Measurements from ENCODE around the gene ARHGEF40.
A peak's percentile ranks its signal among the peaks of the same experiment; 100 is the strongest.

ARHGEF40 gene

DNA sequence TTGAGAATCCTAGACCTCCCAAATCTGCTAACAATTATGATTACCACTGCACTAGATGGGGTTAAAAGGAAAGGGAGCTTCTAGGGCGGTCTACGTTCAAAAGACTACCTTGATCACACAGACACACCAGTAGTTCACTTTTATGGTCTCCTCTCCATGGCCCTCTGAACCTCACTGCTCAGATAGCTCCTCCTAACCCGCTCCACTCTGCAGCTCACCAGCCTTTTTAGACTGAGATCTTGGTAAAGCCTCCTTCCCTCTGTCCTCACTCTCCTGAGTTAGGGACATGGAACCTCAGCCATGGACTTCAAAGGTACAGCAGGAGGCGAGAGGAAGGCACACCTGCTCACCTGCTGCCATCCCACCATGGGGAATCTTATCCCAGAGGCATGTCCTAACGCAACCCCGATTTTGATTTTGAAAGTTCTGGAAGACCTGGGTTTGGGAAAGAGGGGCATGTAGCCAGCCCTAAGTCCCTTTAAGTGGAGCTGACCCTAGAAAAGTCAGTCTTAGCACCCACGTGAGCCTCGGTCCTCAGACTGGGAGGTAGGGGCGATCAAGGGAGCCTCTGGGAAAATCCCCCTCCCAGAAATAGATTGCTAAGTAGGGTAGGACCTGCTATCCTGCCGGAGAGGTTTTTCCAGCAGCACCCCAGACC, 27.0 kb downstream of the ARHGEF40 start:
- no peaks in the 10 kb centered on the region for H3K9me3 ChIP-seq (ENCODE audit: insufficient read depth, low read depth, low read length)
- H2AFZ ChIP-seq (ENCODE audit: low read length): no peak overlapping the region
- peak overlapping the region; percentile 31 for H3K4me2 ChIP-seq (ENCODE audit: low read depth, low read length, poor library complexity, severe bottlenecking)
- H3K4me3 ChIP-seq (ENCODE audit: low read length, poor library complexity, severe bottlenecking): peak overlapping the region; percentile 50
- H4K20me1 ChIP-seq (ENCODE audit: insufficient read depth, low read length, poor library complexity, severe bottlenecking): no peaks in the 10 kb centered on the region
- no peaks in the 10 kb centered on the region for H3K9me2 ChIP-seq (replicated peaks; ENCODE audit: low read depth, low read length)
- H3K79me2 ChIP-seq (ENCODE audit: insufficient read depth, low read length): no peaks in the 10 kb centered on the region; the same call in 1 of the 2 replicates
- no peaks in the 10 kb centered on the region for H3K27me3 ChIP-seq (ENCODE audit: insufficient read depth, low read length, poor library complexity, severe bottlenecking)
- no peak for TF ChIP-seq EZH2phosphoT487 (IDR thresholded peaks at IDR 0.05; ENCODE audit: borderline replicate concordance)
- TF ChIP-seq, protein P1, sequence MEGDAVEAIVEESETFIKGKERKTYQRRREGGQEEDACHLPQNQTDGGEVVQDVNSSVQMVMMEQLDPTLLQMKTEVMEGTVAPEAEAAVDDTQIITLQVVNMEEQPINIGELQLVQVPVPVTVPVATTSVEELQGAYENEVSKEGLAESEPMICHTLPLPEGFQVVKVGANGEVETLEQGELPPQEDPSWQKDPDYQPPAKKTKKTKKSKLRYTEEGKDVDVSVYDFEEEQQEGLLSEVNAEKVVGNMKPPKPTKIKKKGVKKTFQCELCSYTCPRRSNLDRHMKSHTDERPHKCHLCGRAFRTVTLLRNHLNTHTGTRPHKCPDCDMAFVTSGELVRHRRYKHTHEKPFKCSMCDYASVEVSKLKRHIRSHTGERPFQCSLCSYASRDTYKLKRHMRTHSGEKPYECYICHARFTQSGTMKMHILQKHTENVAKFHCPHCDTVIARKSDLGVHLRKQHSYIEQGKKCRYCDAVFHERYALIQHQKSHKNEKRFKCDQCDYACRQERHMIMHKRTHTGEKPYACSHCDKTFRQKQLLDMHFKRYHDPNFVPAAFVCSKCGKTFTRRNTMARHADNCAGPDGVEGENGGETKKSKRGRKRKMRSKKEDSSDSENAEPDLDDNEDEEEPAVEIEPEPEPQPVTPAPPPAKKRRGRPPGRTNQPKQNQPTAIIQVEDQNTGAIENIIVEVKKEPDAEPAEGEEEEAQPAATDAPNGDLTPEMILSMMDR (conservative IDR thresholded peaks at IDR 0.05; ENCODE audit: low read length): no peak
- peaks cover 20% of the 10 kb centered on the region for H3K4me1 ChIP-seq (ENCODE audit: insufficient read depth, low read length, poor library complexity, severe bottlenecking)
- no peaks in the 10 kb centered on the region for H3K36me3 ChIP-seq (ENCODE audit: insufficient read depth, low read length)
- peaks cover 23% of the 10 kb centered on the region for H3F3A ChIP-seq (ENCODE audit: low read depth)
- peak overlapping the region; percentile 27 for H3K9ac ChIP-seq (ENCODE audit: low read depth, low read length, poor library complexity, severe bottlenecking)

DNA sequence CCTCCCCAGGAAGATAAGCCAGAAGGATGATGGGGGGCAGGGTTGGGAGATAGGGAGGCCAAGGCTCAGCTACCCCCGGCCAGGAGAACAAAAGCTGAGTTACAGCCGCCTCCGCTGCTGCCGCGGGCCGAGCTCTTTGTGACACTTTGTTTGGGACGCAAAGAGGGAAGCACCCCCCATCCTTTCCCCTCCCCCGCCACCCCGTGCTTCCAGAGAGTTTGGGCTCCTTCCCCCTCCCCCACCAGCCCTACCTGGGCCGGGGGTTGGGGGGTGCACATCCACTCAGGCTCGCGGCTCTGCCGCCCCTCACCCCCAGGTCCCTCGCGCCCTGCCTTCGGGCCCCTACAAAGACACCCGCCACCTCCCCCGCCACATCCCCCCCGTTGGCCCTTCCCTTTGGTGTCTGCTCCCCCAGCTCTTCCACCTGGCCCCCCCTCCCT, 27.6 kb downstream of the ARHGEF40 start:
- H3K79me2 ChIP-seq (ENCODE audit: insufficient read depth, low read length): peaks cover under 1% of the 10 kb centered on the region; the same call in 1 of the 2 replicates
- H3K4me2 ChIP-seq (ENCODE audit: low read depth, low read length, poor library complexity, severe bottlenecking): peak overlapping the region; percentile 31
- H4K20me1 ChIP-seq (ENCODE audit: insufficient read depth, low read length, poor library complexity, severe bottlenecking): no peaks in the 10 kb centered on the region
- no peak overlapping the region for H2AFZ ChIP-seq (ENCODE audit: low read length)
- H3K9me2 ChIP-seq (replicated peaks; ENCODE audit: low read depth, low read length): no peaks in the 10 kb centered on the region
- H3K4me1 ChIP-seq (ENCODE audit: insufficient read depth, low read length, poor library complexity, severe bottlenecking): peaks cover 26% of the 10 kb centered on the region
- H3K4me3 ChIP-seq (ENCODE audit: low read length, poor library complexity, severe bottlenecking): peak overlapping the region; percentile 50
- no peaks in the 10 kb centered on the region for H3K36me3 ChIP-seq (ENCODE audit: insufficient read depth, low read length)
- H3K9ac ChIP-seq (ENCODE audit: low read depth, low read length, poor library complexity, severe bottlenecking): peak overlapping the region; percentile 27
- TF ChIP-seq, protein P1 (conservative IDR thresholded peaks at IDR 0.05; ENCODE audit: low read length): no peak
- no peak for TF ChIP-seq EZH2phosphoT487 (IDR thresholded peaks at IDR 0.05; ENCODE audit: borderline replicate concordance)
- H3K27me3 ChIP-seq (ENCODE audit: insufficient read depth, low read length, poor library complexity, severe bottlenecking): no peaks in the 10 kb centered on the region
- peaks cover 23% of the 10 kb centered on the region for H3F3A ChIP-seq (ENCODE audit: low read depth)
- H3K9me3 ChIP-seq (ENCODE audit: insufficient read depth, low read depth, low read length): no peaks in the 10 kb centered on the region

DNA sequence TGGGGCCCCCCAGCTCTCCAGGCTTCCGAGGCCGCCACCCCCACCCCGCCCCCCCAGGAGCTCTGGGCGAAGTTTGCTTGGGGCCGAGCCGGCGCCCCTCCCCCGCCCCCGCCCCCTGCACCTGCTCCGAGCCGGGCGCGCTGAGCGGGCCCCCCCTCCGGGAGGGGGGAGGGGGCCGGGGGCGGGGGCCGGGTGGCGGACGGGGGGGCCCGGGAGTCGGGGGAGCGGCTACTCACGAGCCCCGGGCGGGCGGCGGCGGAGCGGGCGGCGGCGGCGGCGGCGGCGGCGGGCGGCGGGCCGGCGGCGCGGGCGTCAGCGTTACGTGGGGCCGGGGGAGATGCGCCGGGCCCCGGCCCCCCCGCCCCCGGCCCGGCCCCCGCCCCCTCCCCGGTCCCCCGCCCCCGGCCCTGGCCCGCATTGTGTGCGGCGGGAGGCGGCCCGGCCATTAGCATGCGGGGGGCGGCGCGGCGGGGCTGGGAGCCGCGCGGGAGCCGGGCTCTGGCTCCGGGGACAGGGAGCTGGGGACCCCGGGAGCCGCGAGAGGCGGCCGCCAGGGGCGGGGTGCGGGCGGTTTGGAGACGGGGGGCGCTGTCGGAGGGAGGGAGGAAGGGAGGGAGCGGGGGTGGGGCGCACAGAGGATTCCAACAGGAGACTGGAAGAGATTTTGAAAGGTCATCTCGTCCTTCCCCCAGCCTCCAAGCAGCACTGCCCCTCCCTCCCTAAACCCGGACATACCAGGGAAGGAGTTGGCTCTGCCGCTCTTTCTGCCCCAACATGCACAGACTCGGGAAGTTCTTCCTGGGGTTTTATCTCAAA, 28.2 kb downstream of the ARHGEF40 start, which contains the start of gene ZNF219:
TSS of gene ZNF219 (minus strand) at position 580 of the 816 bp plus-strand sequence. CDS start 5,064 bp downstream, outside the sequence.
- Histone ChIP-seq H3K4me1 (ENCODE audit: insufficient read depth, low read length, poor library complexity, severe bottlenecking) (peaks cover 32% of the 10 kb centered on the region), H3K27me3 (ENCODE audit: insufficient read depth, low read length, poor library complexity, severe bottlenecking) (no peaks in the 10 kb centered on the region), H3K9ac (ENCODE audit: low read depth, low read length, poor library complexity, severe bottlenecking) (peak within 1 kb of the TSS; percentile 79), H3K36me3 (ENCODE audit: insufficient read depth, low read length) (no peaks in the 10 kb centered on the region), H2AFZ (ENCODE audit: low read length) (peak within 1 kb of the TSS; percentile 91), H3K4me2 (ENCODE audit: low read depth, low read length, poor library complexity, severe bottlenecking) (peak within 1 kb of the TSS; percentile 76), H3K79me2 (ENCODE audit: insufficient read depth, low read length) (peaks cover 7% of the 10 kb centered on the region), H3K9me2 (replicated peaks; ENCODE audit: low read depth, low read length) (no peaks in the 10 kb centered on the region), H3K9me3 (ENCODE audit: insufficient read depth, low read depth, low read length) (no peaks in the 10 kb centered on the region), H3F3A (ENCODE audit: low read depth) (peaks cover 23% of the 10 kb centered on the region), H4K20me1 (ENCODE audit: insufficient read depth, low read length, poor library complexity, severe bottlenecking) (no peaks in the 10 kb centered on the region), H3K4me3 (ENCODE audit: low read length, poor library complexity, severe bottlenecking) (peak within 1 kb of the TSS; percentile 77)
- TF ChIP-seq, protein P1 (conservative IDR thresholded peaks at IDR 0.05; ENCODE audit: low read length): no peak; the same call in 1 of the 2 replicates
- no peak for TF ChIP-seq EZH2phosphoT487 (IDR thresholded peaks at IDR 0.05; ENCODE audit: borderline replicate concordance)
